Measurements from ENCODE around the gene PRKAG2.
"Not testable (repeated sequence)": the region's sequence is repeated elsewhere in the genome, so short reads cannot be mapped to it uniquely, and the experiment has no call there.

The PRKAG2 gene

DNA sequence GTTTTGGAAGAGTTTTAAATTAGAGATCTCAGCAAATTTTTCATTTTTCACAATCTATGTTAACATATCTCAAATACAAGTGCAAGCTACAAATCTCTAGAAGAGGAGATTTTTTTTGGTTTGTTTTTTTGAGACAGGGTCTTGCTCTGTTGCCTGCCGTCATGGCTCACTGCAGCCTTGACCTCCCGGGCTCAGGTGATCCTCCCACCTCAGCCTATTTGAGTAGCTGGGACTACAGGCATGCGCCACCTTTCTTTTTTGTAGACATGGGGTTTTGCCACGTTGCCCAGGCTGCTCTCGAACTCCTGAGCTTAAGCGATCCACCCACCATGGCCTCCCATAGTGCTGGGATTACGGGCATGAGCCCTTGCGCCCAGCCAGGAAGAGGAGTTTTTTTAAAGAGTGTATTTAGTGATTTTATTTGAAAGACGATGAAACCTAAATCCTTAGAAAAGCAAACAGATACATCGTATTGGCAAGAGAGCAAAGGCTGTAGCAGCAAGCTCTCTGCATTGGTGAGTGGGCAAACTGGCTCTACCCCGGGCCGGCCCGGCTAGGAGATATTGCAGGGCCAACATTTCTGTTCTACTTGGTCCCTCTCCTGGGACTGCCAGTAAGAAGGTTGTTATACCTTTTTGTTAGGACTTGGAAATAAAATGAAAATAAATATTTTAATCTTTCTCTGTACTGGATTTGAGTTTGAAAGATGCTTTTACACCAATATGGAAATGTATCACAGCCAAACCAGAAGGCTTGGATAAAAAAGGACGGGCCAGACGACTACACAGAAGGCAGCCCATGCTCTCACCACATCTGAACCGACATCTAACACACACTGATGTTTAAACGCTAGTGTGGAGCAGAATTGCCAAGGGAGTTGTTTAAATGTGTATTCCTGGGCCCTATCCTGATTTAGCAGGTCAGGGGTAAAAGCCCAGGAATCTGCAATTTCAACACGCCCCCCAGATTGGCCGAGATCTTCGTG lies 307.7 kb downstream of the PRKAG2 start:
- DNase-seq, result no peak

DNA sequence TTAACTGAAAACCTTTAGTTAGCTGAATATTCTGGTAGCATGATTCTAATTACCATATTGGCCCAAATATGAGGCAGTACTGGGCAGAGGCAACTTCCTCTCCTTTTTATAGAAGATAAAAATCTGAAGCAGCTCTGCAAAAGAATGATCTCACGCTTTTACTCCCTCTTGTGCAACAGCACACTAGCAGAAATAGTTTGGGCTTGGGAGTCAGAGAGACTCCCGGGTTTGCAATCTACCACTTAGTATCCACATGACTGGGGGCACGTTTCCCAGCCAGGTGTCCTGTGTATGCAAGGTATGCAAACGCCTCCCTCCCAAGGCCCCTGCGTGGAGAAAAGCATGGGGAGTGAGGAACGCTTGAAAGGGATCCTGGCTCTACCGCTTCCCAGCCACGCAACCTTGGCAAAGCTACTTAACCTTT lies 310.0 kb downstream of the PRKAG2 start:
- no peak for DNase-seq

DNA sequence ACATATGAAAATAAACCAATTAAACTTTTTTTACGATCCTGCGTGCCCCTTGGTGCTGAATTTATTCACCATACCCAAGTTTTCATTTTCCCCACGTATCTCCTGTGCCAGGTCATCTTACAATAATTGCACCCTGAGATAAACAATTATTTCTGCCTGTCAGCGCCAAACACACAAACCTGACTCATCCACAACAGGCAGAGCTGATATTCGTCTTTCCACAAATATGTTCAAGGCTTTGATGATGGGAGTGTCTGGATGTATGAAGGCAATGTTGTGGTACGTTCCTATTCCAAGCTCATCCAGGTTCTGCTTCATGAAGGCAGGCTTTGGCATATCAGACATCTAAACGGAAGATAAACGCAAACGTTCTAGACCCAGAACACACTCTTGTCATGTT lies 311.4 kb downstream of the PRKAG2 start:
- DNase-seq, result no peak

DNA sequence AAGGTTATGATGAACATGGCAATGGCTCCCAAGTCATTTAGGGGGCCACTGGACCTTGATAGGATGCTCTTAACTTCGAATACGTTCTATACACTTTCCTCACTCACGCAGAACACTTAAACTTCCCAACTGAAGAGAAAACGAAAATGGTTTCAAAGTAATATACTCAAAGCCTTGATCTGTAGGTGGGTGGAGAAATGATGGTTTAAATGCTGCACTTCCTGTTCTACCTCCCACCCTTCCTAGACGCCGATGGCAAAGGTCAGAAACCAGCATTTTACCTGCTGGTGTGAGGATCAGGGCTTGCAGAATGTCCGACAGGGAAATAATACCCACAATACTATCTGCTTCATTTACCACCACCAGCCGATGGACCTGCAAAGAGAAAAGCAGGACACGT lies 316.7 kb downstream of the PRKAG2 start:
- no peak for DNase-seq

DNA sequence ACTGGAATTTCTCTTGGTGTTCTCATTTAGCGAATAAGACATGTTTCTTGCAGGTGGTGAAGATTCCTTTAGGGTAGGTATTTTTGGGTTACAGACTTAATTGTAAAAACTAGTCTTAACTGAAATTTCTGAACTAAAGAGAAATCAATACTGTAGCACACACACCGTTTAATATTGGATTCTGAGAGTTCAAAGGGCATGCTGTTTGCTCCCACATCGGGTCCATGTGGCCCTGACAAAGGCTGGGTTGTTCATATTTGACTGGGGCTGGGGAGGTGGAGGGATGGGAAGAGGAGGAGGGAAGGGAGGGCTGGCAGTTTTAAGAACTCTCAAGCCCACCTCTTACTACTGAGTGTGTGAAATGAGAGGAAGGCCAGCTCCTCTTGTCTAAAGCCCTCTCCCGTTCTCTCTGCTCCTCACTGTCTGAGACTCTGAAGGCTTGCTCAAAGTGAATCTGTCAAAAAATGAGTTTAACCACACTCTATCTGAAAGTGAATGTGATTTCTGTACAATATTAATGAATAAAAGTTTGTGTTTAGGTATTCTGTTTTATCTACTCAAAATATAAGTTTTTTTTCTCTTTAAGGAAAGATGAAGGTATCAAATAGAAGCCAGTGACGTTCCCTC lies 317.2 kb downstream of the PRKAG2 start:
- no peak for DNase-seq

DNA sequence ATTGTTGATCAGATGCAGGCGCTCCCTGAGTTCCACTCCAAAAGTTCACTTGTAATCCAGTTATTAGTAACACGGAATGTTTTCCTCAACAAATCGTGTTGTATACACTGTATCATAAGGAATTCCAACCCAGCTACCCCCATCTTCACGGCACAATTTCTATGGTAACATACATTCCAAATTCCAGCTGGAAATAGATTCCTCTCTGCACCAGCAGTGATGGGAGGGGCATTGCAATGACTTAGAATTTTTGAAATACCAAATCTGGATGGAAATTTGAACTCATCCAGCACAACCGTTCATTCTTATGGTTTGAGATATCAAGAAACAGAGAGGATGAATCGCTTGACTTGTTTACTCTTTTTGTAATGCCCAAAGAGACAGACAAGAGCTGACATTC lies 318.3 kb downstream of the PRKAG2 start:
- no peak for DNase-seq

DNA sequence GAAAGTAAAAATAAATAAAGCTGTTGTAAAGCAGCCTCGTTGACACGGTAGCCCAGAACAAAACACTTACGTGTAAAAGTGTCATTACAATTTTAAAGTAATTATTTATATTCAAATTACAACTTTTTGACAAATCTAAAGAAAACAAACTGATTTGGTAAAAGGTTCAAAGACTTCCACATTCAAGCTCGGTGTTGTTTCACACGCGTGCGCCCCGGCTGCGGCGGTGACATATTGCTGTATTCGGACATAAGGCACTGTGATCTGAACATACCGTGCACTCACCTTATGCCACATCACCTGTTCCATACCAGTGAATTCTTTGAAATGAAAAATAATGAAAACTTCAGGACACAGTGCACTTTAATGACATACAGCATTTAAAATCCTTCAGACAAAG lies 320.3 kb downstream of the PRKAG2 start:
- DNase-seq, result no peak

DNA sequence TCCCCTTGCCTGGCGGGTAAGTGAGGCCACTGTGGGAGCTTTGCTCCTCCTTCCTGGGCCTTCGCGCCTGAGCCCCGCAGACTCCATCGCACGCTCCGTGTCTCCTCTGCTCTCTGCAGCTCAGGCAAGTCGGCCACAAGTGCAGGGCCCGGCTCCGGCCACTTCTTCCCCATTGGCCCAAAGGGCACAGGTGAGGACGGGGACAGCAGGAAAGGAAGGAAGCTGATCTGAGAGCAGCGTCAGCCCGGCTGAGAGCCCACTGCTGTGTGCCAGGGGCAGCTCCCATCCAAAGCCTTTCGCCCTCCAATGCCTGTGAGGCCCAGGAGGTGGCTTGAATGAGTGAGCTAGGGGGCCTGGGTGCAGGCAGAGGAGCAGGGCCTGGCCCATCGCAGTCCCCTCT lies 323.6 kb downstream of the PRKAG2 start:
- DNase-seq, result no peak

DNA sequence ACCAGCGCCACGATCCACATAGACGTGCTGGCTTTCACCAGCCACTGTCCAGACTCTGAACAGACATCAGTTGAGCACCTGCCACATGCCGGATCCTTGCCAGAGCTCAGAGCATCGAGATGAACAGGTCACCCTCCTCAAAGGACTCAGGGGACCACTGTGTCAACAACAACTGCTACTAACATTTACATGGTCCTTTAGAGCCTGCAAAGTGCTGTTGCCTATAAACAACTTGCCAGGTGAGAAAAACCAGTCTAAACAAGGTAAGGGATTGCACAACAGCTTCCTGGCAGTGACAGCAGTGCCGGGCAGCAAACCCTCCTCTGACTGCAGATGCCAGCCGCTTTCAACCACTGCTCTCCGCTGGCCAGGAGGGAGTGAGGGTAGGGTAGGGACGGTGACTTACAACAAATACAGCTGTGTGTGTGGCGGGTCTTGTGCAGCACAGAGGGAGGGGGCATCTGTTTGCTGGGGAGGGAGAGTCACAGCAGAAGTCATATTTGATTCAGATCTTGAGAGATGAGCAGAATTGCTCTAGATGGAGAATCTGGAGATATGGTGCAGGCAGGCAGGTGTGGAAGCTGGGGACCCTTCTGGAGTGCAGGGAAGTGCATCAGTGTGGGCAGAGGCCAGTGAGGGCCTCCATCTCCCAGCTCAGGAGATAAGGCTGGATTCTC lies 324.4 kb downstream of the PRKAG2 start:
- no peak for DNase-seq

DNA sequence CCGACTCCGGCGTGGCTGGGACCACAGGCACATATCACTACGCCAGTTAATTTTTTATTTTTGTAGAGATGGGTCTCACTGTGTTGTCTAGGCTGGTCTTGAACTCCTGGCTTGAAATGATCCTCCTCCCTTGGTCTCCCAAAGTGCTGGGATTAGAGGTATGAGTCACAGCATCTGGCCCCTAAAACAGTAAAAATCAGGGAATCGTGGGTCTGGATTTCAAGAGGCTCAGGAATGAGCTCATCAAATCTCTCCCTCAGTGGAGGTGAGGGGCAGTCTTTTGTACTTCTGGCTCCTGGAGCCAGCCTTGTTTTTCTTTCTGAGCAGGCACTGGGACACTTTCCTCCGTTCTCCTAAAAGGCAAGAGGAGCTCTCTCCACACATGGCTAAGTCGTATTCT lies 325.1 kb downstream of the PRKAG2 start:
- DNase-seq, result no peak

DNA sequence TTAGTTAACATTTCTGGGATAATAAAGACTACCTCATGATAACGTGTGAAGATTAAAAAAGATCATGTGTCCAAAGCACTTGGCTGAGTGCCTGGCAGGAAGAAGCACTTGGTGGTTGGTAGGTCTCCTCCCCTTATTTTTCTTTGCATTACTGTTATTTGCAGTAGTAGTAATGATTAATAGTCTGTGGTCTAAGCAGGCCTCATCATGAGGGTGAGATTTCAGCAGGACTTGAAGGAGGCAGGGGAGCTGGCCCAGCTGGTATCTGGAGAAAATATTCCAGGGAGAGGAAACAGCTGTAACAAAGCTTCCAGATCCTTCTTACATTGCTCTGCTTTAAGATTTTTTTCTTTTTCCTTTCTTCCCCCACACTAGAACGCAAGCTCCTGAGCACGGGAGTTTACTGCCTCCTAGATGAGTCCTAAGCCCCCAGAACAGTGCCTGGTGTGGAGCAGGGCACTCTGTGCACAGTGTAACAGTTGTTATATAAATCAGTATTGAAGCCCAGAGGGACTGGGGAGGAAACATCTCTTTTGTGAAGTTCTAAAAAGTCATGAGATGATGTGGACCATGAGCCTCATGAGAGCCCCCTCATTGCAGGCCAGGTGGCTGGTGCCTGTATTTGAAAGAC lies 326.1 kb downstream of the PRKAG2 start:
- no peak for DNase-seq

DNA sequence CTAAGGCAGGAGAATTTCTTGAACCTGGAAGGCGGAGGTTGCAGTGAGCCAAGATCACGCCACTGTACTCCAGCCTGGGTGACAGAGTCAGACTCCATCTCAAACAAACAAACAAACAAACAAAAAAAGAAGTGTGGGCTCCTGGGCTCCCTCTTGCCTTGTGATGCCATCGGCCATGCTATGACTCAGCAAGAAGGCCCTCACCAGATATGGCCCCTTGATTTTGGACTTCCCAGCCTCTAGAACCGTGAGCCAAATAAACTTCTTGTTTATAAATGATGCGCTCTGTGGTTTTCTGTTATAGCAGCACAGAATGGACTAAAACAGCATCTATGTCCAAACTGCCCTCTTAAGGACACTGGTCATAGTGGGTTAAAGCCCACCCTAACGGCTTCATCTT lies 327.3 kb downstream of the PRKAG2 start:
- DNase-seq, result no peak

DNA sequence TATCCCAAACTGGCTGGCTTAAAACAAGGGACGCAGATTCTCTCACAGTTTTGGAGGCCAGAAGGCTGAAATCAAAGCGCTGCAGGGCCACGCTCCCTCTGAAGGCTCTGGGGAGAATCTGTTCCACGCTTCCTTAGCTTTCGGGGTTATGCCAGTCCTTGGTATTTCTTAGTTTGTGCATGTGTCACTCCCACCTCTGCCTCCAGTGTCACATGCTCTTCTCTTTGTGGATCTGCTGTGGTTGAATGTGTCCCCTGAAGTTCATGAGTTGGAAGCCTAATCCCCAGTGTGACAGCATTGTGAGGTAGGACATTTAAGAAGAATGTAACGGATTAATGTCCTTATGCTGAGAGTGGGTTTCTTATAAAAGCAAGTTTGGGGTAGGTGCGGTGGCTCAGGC lies 327.8 kb downstream of the PRKAG2 start:
- no peak for DNase-seq

DNA sequence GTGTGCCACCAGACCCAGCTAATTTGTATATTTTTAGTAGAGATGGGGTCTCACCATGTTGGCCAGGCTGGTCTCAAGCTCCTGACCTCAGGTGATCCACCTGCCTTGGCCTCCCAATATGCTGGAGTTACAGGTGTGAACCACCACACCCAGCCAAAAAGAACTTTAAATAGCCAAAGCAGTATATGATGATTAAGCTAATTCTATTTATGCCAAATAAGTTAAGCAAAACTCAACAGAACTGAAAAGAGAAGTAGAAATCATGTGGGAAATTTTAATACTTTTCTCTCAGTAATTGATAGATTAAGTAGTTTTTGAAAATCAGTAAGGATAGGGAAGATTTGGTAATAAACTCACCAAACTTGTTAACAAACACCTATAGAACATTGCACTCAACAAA lies 332.7 kb downstream of the PRKAG2 start:
- DNase-seq, result no peak

DNA sequence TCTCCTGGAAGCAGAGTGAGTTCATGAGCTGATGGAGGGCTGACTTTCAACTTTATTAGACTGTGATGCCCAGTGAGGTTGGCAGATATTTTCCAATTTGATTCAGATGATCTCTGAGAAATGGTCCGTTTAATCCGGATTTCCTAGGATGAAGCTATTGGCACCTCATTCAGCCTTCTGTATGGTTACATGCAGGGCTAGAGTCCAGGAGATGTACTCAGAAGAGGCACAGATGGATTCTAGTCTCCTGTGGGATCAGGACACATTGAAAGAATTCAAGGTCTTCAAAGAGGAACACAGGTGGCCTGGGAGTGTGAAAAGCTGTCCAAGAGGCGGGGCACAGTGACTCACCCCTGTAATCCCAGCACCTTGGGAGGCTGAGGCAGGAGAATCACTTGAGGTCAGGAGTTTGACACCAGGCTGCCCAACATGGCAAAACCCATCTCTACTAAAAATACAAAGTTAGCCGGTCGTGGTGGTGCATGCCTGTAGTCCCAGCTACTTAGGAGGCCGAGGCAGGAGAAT lies 334.2 kb downstream of the PRKAG2 start:
- no peak for DNase-seq

DNA sequence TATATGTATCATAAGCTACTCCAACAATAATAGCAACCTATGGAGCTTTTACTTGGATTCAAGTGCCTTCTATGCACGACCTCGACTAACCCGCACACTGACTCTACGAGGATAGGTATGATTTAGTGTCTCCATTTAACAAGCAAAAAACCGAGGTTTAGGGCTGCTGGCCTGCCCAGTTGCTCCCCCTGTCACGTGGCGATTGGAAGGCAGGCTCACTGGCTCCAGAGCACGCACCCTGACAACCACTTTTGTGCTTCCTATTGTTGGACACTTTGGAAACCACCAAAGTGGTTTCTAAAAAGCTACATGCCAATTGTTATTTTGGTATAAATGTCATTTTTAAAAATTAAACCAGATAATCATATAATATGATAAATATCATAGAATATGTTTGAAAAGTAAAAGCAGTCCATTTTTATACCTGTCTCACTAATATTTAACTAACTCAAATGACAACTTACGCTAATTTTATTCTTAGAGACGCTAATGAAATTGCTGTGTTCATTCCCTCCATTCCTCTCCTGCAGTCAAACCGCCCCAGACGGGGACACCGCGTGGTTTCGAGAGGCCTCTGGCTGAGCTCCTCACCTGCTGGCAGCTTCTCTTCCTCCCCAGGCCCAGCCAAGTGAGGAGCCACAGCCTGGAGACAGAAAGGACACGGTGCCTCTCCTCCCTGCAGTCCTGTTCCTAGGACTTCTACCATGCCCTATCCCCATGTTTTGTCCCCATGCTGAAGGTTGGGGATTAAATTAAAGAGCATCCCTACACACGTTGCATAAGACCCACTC lies 335.0 kb downstream of the PRKAG2 start:
- no peak for DNase-seq

DNA sequence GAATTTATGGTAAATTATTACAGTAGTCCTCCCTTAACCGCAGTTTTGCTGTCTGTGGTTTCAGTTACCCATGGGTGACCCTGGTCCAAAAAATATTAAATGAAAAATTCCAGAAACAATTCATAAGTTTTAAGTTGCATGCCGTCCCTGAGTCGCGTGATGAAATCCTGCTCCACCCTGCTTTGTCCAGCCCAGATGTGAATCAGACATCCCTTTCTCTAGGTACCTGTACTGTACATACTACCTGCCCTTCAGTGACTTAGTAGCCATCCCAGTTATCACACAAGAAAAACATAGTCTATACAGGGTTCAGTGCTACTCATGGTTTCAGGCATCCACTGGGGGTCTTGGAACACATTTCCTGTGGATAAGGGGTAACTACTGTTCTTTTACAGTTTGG lies 336.8 kb downstream of the PRKAG2 start:
- DNase-seq, result no peak

DNA sequence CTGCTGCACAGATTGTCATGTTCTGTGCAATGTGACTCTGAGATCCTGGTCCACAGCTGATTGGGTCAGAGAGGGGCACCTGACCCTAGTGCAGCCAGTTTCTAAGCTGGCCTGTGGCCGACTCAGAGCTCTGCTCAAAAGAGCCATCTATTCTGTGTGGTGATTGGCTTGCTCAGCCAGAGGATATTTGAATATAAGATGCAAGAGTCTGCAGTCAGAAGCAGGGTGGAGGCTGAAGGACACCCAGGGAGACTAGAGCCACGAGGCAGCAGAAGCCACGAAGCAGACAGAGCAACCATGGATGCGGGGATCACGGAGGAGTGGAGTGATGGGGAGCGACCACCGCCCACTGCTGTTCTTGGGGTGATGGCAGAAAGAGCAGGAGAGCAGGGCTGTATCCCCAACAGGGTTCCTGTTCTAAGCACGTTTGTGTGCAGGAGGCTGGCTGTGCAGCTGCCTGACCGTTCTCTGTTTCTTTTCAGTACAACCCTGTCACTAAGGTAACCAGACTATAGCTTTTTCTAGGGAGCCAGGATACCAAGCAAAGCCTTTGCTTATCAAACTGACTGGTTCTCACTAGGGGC lies 337.7 kb downstream of the PRKAG2 start:
- DNase-seq, result no peak

DNA sequence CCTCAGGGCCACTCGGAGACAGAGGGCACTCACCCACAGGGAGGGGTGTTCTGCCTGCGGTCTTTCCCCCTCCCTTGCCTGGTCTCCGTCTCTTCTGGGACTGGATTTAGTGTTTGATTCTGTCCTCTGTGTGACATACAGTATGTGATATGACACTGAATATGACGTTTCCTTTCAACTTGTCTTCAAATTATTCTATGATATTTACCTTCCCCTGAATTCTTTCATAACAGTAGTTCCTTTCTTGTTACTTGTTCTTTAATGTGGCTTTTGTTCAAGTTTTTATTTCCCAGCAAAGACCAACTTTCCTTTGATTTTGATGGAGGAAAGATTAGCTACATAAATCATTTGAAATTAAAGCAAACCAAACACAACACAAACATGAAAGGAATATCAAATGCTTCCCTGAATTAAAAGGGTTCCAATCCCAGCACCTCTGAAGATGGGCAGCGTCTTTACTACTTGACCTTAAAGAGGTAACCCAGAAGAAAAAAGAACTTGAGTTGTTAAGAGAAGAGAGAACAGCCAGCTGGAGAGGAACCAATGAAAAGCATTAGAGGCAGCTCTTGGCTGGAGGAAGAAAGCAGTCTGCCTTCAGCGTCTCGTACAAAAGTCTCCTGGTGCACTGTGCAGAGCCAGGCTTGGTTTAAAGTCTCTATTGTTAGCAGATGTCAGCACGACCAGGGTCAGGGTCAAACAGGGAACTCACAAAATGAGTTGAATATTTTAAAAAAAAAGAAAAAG lies 338.9 kb downstream of the PRKAG2 start:
- DNase-seq, result peak; percentile 52

DNA sequence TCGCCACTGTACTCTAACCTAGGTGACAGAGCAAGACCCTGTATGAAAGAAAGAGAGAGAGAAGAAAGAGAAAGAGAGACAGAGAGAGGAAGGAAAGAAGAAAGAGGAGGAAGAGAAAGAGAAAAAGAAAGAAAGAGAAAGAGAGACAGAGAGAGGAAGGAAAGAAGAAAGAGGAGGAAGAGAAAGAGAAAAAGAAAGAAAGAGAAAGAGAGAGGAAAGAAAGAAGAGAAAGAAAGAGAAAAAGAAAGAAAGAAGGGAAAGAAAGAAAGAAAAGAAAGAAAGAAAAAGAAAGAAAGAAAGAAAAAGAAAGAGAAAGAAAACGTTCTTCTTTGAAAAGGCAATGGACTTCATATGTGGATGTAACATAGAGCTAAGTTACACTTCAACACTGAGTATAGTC lies 340.7 kb downstream of the PRKAG2 start:
- not testable (repeated sequence) for DNase-seq

DNA sequence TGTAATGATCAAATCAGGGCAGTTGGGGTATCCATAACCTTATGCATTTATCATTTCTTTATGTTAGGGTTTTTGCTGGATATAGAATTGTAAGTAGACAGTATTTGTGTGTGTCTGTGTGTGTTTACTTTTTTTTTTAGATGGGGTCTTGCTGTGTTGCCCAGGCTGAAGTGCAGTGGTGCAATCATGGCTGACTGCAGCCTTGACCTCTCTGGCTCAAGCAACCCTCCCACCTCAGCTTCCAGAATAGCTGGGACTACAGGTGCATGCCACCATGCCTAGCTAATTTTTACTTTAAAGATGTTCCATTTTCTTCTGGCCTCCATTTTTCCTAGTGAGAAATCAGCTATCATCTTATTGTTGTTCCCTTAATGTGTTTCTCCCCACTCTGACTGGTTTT lies 347.1 kb downstream of the PRKAG2 start:
- DNase-seq, result no peak

Measured in right forelimb (tissue), 1 donor.